IPS DF 4.7 (cell line): ENCODE data around the gene LRRC57.

ENCODE experiments used
- DNase-seq: peaks from one replicate; pipeline ENCODE4 v3.0.0-alpha.2; 2013; ENCODE audit warnings: low spot score; ENCODE audit errors: extremely low read depth

The LRRC57 gene

DNA sequence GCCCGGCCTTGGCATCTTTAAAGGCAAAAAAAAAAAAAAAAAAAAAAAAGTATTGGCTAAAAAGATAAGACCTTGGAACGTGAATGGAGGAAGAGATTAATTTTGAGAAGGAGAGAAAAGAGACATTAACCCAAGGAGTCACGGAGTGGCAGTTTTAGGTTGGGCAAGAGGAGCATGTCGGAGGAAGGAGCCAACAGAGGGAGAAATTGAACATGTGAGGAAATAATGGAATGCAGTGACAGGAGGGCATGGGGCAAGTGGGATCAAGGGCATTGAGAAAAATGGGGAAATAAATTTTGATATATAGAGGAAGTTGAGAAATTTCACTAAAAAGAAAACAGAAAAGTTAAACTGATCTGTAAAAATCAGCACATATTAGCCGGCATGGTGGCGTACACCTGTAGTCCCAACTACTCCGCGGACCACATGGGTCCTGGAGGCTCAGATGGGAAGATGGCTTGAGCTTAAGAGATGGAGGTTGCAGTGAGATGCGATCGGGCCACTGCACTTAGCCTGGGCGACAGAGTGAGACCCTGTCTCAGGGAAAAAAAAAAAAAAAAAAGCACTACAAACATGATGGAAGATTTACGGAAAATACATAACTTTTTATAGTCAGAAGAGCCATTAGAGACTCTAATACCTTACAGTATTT, 1.3 kb upstream of the LRRC57 start:
- DNase-seq, result no peak

- no peak for DNase-seq
These were observed 469 bp upstream of the LRRC57 start for GRCh38 chr15:42549032-42549491.

- DNase-seq, result no peak
These were observed 710 bp downstream of the LRRC57 start for GRCh38 chr15:42547918-42548248.

GRCh38 chr15:42544853-42545629, 3.6 kb downstream of the LRRC57 start:
- DNase-seq, result no peak

DNA sequence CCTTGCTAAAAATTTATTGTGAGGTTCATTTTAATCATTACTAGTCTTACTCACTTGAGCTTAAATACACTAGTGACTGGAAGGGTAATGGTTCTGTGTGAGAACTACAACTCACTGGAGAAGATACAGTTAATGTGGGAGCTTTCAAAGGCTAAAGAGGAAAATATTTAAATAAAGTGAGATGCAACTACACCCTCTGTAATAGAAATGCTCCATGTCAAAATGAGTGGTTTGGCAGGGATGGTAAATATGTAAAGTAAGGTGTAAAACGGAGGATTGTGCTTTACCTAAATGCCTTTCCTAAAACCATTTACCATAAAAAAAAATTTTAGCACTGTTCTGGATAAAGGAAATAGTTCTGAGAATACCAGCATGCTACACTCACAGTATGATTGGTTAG, 15.3 kb downstream of the LRRC57 start:
- no peak for DNase-seq

- DNase-seq, result no peak
These were observed 19.6 kb downstream of the LRRC57 start for GRCh38 chr15:42528970-42529369.

- no peak for DNase-seq
These were observed 25.3 kb downstream of the LRRC57 start for GRCh38 chr15:42523331-42523730.

DNA sequence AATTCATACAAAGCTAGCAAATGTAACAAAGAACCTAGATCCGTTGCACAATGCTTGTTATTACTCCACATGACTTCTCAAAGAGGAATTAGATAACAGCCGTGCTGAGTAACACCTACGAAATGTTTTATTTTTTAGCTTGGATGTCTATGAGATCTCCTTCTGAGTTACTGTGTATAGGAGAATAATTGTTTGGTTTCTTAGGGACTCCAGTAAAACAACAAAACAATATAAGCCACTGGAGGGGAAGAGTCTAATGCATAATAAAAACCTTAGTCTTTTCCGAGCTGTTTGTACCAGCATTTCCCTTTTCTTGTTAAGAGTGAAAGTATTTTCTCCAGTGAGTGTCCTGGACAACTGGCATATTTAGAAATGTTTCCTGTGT, 37.6 kb downstream of the LRRC57 start:
- DNase-seq, result no peak

DNA sequence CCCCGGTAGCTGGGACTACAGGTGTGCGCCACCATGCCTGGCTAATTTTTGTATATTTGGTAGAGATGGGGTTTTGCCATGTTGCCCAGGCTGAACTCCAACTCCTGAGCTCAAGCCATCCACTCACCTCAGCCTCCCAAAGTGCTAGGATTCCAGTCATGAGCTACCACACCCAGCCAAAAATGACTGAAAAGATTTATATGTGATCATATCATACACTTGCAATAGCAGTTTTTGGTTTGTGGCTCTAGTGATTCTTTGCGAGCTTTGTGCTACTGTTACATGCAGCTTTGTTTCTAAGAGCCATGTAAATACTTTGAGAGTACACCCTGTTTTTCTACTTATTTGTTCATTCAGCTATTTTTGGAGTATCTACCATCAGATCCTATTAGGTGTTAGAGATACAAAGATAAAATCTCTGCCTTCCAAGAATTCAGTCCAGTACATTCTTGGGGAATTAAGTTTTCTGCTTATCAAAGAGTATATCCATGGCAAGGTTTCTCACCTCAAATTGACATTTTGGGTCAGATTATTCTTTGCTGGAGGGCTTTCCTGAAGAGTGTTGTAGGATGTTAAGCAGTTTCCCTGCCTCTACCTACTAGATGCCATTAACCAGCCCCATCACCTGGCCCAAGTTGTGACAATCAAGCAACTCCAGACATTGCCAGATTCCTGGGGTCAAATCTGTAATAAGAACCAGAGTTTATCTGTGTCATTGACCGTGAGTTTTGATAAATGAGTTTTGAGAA, 38.2 kb downstream of the LRRC57 start:
- DNase-seq, result no peak

DNA sequence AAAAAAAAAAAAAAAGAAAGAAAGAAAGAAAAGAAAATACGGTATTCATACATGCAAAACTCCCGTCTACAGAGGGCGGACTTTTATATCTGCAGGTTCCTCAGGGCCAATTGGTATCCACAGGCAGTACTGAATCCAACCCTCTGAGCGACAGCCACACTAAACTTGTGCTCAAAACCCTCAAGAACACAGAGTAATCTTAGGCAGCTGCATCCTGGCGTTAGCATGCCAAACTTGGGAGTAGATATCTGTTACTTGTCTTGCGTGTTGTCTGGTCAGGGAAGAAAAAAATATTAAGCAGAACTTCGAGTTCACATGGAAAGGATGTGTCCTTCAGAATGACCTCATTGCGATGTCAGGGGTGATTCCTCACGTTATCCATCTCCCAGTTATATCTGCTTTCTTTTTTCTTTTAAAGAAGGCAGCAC, 40.3 kb downstream of the LRRC57 start:
- no peak for DNase-seq

GRCh38 chr15:42507514-42507913, 41.1 kb downstream of the LRRC57 start:
- no peak for DNase-seq

GRCh38 chr15:42504631-42505030, 44.0 kb downstream of the LRRC57 start:
- no peak for DNase-seq

GRCh38 chr15:42503825-42504224, 44.8 kb downstream of the LRRC57 start:
- DNase-seq, result no peak

- DNase-seq, result no peak
These were observed 46.1 kb downstream of the LRRC57 start for GRCh38 chr15:42502477-42502876.

- no peak for DNase-seq
These were observed 48.6 kb downstream of the LRRC57 start for GRCh38 chr15:42499858-42500609.

DNA sequence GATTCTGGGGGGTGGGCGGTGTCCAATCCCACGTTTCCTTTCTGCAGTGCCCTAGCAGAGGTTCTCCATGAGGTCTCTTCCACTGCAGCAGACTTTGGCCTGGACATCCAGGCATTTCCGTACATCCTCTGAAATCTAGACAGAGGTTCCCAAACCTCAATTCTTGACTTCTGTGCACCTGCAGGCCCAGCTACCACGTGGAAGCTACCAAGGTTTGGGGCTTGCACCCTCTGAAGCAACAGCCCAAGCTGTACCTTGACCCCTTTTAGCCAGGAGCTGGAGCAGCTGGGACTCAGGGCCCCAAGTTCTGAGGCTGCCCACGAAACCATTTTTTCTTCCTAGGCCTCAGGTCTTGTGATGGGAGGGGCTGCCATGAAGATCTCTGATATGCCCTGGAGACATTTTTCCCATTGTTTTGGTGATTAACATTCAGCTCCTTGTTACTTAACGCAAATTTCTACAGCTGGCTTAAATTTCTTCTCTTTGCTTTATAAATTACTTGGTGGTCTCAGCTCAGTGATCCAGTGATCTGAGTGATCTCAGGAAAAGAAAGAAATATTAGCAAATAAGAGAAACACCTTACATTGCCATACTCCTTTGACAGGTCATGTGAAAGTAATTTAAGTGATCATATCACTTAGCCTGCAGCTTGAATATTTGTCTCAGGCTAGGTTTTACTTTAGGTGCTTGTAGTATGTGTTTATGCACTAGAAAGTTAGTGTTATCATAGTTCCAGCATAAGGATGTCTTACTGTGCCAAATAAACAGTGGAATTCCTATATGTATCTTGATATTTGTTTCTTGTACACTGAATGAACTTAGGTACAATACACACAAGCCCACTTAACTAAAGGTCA, 50.2 kb downstream of the LRRC57 start:
- no peak for DNase-seq

GRCh38 chr15:42495361-42496212, 53.0 kb downstream of the LRRC57 start, which contains the start of gene SNAP23:
Gene SNAP23 (plus strand): TSS chr15:42495634. CDS start chr15:42511847, 16,213 bp downstream.
- peak; percentile 78 for DNase-seq

DNA sequence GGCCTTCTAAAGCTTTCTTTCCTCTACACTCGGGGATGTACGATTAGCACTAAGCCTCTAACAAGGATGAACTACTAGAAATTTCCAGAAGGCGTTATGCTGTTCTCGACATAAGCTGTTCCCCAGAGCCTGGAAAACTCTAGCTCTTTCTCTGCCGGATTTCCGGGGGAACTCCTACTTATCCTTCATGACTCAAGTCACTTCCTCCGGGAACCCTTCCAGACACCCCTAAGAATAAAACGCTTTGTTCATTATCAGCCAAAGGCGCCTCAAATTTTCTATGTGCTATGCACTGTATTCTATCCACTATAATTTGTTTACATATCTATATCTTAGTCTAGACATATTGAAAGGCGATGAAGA, 53.6 kb downstream of the LRRC57 start:
- DNase-seq, result no peak

- DNase-seq, result no peak
These were observed 54.9 kb downstream of the LRRC57 start for GRCh38 chr15:42493679-42494078.
